Neuron (in vitro differentiated cells): ENCODE data around the gene CLRN2.
A peak's percentile ranks its signal among the peaks of the same experiment; 100 is the strongest.
"Not testable (repeated sequence)": the region's sequence is repeated elsewhere in the genome, so short reads cannot be mapped to it uniquely, and the experiment has no call there.

Experiments
- H2AFZ ChIP-seq: one replicate; pipeline ENCODE4 v1.6.1; 2013; ENCODE audit warnings: low read depth, mild to moderate bottlenecking, inconsistent platforms, low read length, moderate library complexity
- H3K27me3 ChIP-seq: one replicate; pipeline ENCODE4 v1.6.1; 2013; ENCODE audit warnings: low read length; ENCODE audit not compliant: insufficient read depth
- H3K36me3 ChIP-seq: one replicate; pipeline ENCODE4 v1.6.1; 2013; ENCODE audit warnings: low read length; ENCODE audit not compliant: insufficient read depth
- H3K4me1 ChIP-seq: one replicate; pipeline ENCODE4 v1.6.1; 2013; ENCODE audit warnings: low read length; ENCODE audit not compliant: insufficient read depth
- H3K4me3 ChIP-seq: 2 replicates; pipeline ENCODE4 v1.5.1; 2013; ENCODE audit warnings: mild to moderate bottlenecking, low read length, moderate library complexity
- H3K9me3 ChIP-seq: one replicate; pipeline ENCODE4 v1.6.1; 2013; ENCODE audit warnings: low read length

Gene CLRN2

DNA sequence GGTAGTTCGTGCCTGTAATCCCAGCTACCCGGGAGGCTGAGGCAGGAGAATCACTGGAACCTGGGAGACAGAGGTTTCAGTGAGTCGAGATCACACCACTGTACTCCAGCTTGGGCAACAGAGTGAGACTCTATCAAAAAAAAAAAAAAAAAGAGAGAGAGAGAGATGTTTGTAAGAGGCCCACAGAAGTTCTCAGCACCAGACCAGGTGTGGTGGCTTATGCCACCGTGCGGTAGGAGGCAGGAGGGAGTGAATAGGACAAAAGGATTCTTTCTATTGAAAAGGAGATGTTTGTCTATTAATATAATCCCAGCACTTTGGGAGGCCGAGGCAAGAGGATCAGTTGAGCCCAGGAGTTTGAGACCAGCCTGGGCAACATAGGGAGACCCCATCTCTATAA is 22.1 kb downstream of the CLRN2 start:
- not testable (repeated sequence) for H3K36me3 ChIP-seq, H3K27me3 ChIP-seq, H2AFZ ChIP-seq, H3K4me3 ChIP-seq, H3K9me3 ChIP-seq, H3K4me1 ChIP-seq

DNA sequence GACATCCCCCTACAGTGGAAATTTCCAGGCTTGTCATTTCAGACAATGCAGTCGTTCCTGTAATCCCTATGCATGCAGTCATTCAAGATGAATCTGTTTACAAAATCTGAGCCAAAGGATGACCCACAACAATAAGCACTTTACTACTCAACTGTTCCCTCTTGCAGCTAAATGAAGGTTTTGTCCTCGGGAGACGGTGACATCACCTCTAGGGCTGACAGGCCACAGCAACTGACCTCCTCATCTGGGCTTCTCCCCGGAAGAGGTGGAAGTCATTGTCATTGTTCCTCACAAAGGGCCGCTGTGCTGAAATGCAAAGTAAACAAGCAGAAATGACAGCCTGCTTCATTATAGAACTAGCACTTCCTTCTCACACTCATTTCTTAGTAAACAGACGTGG is 29.2 kb downstream of the CLRN2 start:
- Histone ChIP-seq H3K9me3 (no peaks in the 10 kb centered on the region), H3K27me3 (no peaks in the 10 kb centered on the region), H3K36me3 (no peaks in the 10 kb centered on the region), H3K4me1 (peaks cover 6% of the 10 kb centered on the region), H3K4me3 (no peak overlapping the region), H2AFZ (no peak overlapping the region)

DNA sequence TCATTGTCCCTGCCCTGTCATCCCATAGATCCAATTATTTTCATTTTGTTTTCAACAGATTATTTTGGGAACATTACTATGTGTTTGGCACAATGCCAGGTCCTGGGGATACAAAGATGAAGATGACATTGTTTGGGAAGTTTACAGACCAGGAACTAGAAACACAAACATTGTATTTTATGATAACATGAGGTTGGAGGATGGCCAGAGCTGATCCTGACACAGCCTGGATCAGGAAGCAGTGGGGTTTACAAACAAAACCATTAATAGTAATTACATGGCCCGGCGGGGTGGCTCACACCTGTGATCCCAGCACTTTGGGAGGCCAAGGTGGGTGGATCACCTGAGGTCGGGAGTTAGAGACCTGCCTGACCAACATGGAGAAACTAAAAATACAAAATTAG is 29.9 kb downstream of the CLRN2 start:
- no peak overlapping the region for H2AFZ ChIP-seq
- peaks cover 6% of the 10 kb centered on the region for H3K4me1 ChIP-seq
- H3K36me3 ChIP-seq: no peaks in the 10 kb centered on the region
- H3K27me3 ChIP-seq: no peaks in the 10 kb centered on the region
- H3K4me3 ChIP-seq: no peak overlapping the region
- no peaks in the 10 kb centered on the region for H3K9me3 ChIP-seq

DNA sequence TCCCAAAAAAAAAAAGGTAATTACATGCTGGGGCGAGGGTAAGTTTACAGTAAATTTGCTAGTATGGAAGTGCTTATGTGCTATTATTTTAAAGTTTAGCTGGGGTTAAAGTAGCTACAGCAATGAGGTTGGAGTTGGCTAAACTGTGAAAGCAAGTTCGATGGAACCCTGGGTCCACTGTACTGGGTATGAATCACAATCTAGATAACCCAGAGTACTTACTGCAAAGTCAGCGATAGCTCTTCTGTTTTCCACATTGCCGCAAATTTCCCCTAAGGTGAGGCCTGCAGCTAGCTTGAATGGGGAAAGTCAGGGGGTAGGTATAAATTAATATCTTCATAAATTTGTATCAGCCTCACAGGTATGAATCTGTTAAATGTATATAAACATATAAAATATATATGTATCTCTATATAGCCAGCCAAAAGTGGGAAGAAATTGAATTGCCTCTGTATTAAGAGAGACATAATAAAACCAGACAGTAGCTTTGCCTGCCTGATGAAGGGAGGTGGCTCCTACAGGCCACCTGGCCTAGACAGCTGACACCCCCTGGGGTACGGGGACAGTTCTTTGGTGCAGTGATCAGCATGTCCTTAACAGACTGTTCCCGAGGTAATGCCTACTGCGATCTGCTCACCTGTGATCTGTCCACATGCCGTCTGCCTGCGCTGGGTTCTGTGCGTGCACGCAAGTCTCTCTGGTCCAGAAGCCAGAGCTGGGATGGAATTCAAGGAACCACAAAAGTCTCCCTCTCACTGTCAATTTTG is 30.6 kb downstream of the CLRN2 start:
- Histone ChIP-seq H3K4me1 (peaks cover 6% of the 10 kb centered on the region), H2AFZ (no peak overlapping the region), H3K36me3 (no peaks in the 10 kb centered on the region), H3K27me3 (no peaks in the 10 kb centered on the region), H3K4me3 (no peak overlapping the region), H3K9me3 (no peaks in the 10 kb centered on the region)

DNA sequence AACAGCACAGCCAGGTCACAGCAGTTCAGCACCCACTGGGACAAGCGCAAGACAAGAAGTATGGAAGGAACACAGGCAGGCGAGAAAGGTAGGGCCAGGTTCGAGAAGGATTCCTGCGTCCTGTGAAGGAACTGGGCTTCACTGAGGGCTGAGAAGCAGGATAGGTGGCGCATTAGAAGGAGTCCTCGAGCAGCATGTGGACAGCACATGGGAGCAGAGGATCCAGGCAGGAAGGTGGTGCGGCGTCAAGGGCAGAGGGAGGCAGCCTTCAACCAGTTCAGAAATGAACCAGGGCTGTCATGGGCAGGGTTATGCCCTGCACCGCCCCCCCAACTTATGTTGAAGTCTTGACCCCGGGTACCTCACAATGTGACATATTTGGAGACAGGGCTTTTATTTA is 31.3 kb downstream of the CLRN2 start:
- no peaks in the 10 kb centered on the region for H3K27me3 ChIP-seq
- H3K9me3 ChIP-seq: no peaks in the 10 kb centered on the region
- H3K4me3 ChIP-seq: no peak overlapping the region
- peaks cover 6% of the 10 kb centered on the region for H3K4me1 ChIP-seq
- no peaks in the 10 kb centered on the region for H3K36me3 ChIP-seq
- H2AFZ ChIP-seq: no peak overlapping the region

DNA sequence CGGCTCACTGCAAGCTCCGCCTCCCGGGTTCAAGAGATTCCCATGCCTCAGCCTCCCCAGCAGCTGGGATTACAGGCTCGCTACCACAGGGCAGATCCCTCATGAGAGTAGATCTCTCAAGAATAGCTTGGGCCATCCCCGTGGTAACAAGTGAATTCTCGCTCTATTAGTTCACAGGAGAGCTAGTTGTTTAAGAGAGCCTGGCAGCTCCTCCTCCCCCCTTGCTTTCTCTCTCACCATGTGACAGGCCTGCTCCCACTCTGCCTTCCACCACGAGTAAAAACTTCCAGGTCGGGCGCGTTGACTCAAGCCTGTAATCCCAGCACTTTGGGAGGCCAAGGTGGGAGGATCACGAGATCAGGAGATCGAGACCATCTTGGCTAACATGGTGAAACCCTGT is 31.7 kb downstream of the CLRN2 start:
- no peaks in the 10 kb centered on the region for H3K9me3 ChIP-seq
- no peak overlapping the region for H2AFZ ChIP-seq
- no peaks in the 10 kb centered on the region for H3K36me3 ChIP-seq
- no peak overlapping the region for H3K4me3 ChIP-seq
- peaks cover 6% of the 10 kb centered on the region for H3K4me1 ChIP-seq
- H3K27me3 ChIP-seq: no peaks in the 10 kb centered on the region

DNA sequence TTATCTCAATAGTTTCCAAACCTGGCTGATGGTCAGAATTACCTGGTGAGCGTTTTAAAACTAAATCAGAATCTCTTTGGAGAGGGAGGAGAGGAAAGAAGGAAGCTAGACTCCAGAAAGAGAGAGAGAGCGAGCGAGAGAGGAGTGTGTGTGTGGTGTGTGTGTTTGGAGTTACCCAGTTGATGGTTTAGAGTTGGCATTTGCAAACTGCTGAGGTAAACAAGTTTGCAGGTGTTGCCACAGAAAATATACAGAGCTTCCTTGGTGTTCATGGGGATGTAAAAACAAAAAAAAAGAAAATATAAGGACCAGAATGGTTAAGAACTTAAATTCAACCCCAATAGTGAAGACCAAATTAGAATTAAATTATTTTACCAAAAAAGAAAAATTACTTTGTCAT is 35.6 kb downstream of the CLRN2 start:
- H3K27me3 ChIP-seq: peaks cover 5% of the 10 kb centered on the region
- peaks cover 4% of the 10 kb centered on the region for H3K4me1 ChIP-seq
- H3K9me3 ChIP-seq: no peaks in the 10 kb centered on the region
- H3K4me3 ChIP-seq: no peak overlapping the region
- no peaks in the 10 kb centered on the region for H3K36me3 ChIP-seq
- H2AFZ ChIP-seq: no peak overlapping the region

DNA sequence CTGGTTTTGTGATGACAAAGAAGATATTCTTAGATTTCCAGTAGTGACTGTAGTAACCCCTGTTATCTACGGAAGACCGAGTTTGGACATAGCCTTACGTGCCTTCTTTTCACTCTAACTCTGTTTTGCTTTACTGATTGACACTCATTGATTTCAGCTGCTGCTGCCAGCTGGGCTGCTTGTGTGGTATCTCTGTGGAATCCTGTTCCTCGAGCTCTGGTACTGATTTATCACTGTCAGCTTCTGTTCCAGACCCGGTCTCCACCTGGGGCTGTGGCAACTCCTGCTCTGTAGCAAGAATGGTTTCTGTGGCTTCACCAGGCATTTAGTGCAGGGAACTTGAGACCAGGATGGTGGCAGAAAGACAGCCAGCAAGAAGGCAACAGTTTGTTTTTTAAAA is 37.5 kb downstream of the CLRN2 start:
- H3K27me3 ChIP-seq: peaks cover 8% of the 10 kb centered on the region
- H3K4me3 ChIP-seq: no peak overlapping the region
- H3K36me3 ChIP-seq: no peaks in the 10 kb centered on the region
- H3K4me1 ChIP-seq: peaks cover 4% of the 10 kb centered on the region
- peak overlapping the region; percentile 9 for H2AFZ ChIP-seq
- no peaks in the 10 kb centered on the region for H3K9me3 ChIP-seq

DNA sequence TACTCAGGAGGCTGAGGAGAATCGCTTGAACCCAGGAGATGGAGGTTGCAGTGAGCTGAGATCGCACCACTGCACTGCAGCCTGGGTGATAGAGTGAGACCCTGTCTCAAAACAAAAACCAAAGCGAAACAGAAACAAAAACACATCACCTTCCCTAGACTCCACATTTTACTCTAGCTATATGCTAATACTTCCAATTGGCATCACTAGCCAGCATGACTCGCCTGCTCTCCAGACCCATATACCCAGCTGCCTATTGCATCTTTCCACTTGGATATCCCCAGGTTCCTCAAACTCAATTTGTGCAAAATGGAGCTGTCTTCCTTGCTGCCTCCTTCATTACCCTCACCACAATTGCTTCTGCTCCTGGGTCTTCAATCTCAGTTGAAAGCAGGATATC is 39.6 kb downstream of the CLRN2 start:
- Histone ChIP-seq H3K4me3 (no peak overlapping the region), H3K4me1 (peaks cover 4% of the 10 kb centered on the region), H3K9me3 (no peaks in the 10 kb centered on the region), H3K36me3 (no peaks in the 10 kb centered on the region), H2AFZ (no peak overlapping the region), H3K27me3 (peaks cover 8% of the 10 kb centered on the region)

DNA sequence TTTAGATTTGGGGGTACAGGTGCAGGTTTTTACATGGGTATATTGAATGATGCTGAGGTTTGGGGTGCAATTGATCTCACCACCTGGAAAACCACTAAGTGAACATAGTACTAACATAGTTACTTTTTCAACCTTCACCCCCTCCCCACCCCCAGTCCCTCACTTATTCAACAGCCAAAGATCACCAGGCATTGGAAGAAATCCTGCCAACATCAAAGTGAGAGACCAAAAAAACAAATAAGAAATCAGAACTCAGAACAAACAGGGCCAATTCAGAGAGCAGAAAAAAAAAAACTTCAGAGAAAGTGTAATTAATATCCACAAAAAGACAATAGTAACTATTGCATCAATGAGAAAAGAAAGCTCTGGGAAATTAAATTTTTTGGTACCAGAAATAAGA is 41.5 kb downstream of the CLRN2 start:
- H3K4me1 ChIP-seq: peaks cover 4% of the 10 kb centered on the region
- no peaks in the 10 kb centered on the region for H3K36me3 ChIP-seq
- H3K9me3 ChIP-seq: no peaks in the 10 kb centered on the region
- H3K4me3 ChIP-seq: no peak overlapping the region
- H3K27me3 ChIP-seq: peaks cover 8% of the 10 kb centered on the region
- H2AFZ ChIP-seq: no peak overlapping the region

DNA sequence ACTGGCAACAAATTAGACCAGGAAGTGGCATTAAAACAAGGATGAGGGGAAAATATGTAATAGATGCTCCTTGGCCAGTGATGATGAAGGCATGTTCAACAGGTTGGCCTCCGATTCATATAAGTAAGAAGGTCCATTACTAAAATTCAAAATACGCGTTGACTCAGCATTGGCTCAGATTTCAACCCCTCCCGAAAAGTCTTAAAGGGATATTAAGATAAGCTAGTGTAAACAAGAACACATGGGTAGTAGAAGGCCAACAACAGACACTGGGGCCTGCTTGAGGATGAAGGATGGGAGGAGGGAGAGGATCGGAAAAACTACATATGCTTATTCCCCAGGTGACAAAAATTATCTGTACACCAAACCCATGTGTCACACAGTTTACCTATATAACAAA is 42.9 kb downstream of the CLRN2 start:
- Histone ChIP-seq H3K4me3 (no peak overlapping the region), H3K27me3 (peaks cover 8% of the 10 kb centered on the region), H3K36me3 (no peaks in the 10 kb centered on the region), H3K4me1 (no peaks in the 10 kb centered on the region), H2AFZ (no peak overlapping the region), H3K9me3 (no peaks in the 10 kb centered on the region)

DNA sequence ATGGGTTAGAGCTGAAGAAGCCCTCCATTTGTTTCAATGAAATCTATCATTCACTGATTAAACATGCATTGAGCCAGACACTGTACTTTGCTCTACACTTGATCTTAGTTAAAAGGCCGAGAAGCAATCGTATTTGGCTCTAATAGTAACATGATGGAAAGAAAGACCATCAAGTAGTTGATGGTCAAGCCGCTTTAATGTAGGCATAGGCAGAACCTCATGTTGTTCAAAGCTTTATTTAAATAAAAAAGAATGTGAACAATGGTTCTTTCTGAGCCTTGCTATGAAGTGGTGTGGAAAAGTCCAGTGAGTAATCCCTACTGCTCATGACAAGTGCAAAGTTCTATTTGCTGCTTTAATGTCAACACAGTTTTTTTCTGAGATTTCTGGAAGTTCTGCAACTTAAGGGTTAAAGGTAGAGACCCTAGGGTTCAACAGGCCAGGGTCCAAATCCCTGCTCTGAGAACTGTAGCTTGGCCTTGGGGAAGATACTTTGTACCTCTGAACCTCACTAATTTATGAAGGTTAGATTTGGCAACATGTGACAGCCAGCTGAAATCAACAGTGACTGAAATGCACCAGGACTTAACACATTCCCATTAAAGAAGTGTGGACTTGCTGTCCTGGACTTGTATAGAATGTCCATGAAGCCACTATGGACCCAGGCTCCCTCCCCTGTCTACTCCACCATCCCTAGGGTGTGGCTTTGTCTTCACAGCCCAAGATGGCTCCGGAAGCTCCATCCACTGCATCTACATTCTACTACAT is 44.2 kb downstream of the CLRN2 start:
- H3K36me3 ChIP-seq: no peaks in the 10 kb centered on the region
- H3K4me1 ChIP-seq: no peaks in the 10 kb centered on the region
- H2AFZ ChIP-seq: no peak overlapping the region
- H3K27me3 ChIP-seq: peaks cover 8% of the 10 kb centered on the region
- no peaks in the 10 kb centered on the region for H3K9me3 ChIP-seq
- H3K4me3 ChIP-seq: no peak overlapping the region

DNA sequence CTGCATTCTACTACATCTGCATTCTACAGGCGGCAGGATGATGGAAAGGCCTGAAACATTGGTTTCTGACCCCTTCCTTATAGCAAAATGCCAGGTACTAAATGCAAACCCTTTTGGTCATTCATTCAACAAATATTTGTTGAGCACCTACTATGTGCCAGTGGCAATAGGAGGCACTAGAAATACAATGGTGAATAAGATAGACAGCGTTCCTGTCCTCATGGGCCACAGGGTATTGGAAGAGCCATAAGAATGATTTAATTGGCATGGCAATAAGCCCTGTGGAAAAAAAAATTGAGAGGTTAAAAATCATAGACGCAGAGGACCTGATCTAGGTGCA is 44.7 kb downstream of the CLRN2 start:
- Histone ChIP-seq H2AFZ (no peak overlapping the region), H3K4me3 (no peak overlapping the region), H3K27me3 (peaks cover 8% of the 10 kb centered on the region), H3K9me3 (no peaks in the 10 kb centered on the region), H3K36me3 (no peaks in the 10 kb centered on the region), H3K4me1 (no peaks in the 10 kb centered on the region)
